ENCODE measurements around the gene ABHD3.
"Not testable (repeated sequence)": the region's sequence is repeated elsewhere in the genome, so short reads cannot be mapped to it uniquely, and the experiment has no call there.

ABHD3 gene

DNA sequence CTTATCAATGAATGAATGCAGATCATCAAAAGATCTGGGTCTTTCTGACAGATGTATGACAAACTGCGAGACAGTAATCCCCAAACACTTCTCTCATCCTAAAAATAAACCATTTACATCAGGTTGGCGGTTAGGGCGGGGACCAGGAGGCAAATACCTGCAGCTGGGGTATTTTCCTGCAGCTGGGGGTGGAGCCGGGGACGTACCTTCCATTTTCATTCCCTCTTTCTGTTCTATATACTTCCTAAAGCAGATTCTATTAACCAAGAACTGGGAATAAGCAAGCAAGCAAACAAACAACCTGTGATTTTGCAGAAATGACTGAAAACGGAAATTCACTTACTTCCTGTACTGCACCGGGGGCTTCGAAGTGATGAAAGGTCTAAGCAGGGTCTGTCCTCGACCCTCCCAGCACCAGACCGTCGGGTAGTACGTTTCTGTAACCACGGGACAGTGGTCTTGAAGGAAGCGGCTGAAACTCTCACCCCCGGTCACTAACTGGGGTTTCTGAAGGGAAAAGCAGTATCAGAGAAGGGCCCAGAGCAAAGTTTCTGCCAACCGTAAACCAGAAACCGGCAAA is 1.2 kb downstream of the ABHD3 start:
- no peak for DNase-seq (ENCODE audit: low read depth)

- no peak for DNase-seq (ENCODE audit: low read depth)
Observed at GRCh38 chr18:21702602-21703001, 2.0 kb downstream of the ABHD3 start.

DNA sequence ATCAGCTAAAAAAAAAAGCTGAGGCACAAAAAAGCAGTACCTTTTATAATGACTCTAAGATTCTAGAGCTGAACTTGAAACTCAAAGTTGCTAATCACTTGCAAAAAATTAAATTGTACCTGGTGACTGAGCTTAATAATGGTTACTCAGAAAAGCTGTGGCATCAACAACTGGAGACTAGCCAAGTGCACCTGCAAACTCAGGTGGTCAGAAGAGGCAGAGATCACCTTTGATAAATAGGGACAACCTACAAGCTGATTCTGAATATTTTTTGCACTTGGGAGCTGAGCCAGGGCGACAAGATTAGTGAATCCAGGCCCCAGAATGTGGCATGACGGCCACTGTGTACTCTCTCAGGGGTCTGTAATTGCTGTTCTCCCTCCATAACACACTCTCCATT is 3.0 kb downstream of the ABHD3 start:
- DNase-seq (ENCODE audit: low read depth): no peak

DNA sequence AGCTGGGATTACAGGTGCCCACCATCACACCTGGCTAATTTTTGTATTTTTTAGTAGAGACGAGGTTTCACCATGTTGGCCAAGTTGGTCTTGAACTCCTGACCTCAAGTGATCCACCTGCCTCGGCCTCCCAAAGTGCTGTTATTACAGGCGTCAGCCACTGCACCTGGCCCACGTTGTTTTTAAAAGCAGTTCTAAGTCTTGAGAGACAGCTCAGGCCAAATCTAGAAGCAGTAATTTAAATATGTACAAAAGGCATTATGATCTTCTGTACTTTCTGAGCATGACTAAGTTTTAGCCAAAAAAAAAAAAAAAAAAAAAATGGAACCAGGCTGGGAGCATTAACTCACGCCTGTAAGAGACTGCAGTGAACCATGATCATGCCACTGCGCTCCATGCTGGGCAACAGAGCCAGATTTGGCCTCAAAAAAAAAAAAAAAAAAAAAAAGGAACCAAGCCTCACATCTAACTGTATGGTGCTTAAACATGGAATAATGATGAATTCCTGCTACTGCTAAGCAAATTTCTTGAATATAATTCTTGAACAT is 4.0 kb downstream of the ABHD3 start:
- DNase-seq (ENCODE audit: low read depth): no peak

GRCh38 chr18:21693322-21693721 is 11.3 kb downstream of the ABHD3 start:
- DNase-seq (ENCODE audit: low read depth): no peak

- DNase-seq (ENCODE audit: low read depth): no peak
Observed at GRCh38 chr18:21689736-21690135, 14.8 kb downstream of the ABHD3 start.

DNA sequence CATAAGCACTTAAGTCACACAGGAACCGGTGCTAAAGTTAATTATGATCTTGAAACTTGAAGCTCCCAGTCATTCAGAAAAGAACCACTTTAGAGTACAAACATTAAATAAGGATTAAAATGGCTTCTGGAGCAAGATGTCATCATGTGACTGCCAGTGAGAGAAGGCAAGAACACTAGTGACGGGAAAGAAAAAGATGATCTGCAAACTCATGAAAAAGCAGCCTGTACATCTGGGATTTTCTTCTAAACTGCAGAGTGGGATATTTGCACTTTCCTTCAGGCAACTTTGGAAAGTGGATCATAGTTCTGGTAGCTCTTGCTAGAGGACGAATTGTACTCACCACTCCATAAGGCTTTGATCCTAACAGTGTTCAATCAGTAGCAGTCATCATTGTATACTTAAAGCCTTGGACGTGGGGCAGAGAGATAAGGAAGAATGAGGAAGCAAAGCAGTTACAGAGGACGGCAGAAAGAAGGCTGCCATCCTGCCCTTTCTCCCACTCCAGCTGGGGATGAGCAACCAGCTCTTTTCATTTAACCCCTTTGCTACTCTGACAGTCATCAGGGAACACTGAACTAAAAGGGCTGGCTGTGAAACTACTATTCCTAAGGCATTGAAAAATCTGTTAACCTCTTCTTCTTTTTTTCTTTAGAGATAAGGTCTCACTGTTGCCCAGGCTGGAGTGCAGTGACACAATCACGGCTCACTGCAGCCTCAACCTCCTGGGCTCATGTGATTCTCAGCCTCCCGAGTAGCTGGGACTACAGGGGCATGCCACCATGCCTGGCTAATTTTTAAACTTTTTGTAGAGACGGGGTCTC is 18.1 kb downstream of the ABHD3 start:
- no peak for DNase-seq (ENCODE audit: low read depth)

GRCh38 chr18:21685556-21685981 is 19.0 kb downstream of the ABHD3 start:
- not testable (repeated sequence) for DNase-seq (ENCODE audit: low read depth)

GRCh38 chr18:21684731-21685130 is 19.8 kb downstream of the ABHD3 start:
- no peak for DNase-seq (ENCODE audit: low read depth)

DNA sequence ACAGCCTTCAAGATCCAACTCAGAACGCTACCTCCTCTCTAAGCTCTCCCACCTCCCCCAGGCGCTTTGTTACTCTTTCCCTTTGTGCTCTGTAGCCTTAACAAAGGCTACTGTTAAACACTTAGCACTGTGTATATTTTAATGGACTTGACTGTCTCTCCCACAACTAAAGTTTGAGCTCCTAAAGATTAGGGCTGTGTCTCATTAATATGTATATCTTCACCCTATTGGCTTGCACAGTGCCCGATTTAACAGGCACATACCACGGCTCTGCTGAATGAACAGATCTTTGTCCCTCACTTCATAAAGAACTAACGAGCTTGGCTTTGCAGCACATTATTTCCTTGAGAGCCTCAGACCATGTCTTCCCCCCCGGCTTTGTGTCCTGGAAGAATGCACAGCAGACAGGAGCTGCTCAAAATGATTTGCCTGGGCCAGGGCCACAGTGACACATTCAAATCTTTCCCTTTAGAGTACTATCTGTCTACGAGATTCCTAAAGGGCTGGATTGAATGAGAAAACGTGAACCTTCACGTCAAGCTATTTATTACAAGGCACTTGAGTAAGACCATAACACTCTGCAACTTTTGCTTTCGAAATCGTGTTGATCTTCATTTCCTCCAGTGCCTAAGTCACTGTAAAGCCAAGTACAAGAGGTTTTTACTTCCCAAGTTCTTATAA is 22.1 kb downstream of the ABHD3 start:
- DNase-seq (ENCODE audit: low read depth): no peak

DNA sequence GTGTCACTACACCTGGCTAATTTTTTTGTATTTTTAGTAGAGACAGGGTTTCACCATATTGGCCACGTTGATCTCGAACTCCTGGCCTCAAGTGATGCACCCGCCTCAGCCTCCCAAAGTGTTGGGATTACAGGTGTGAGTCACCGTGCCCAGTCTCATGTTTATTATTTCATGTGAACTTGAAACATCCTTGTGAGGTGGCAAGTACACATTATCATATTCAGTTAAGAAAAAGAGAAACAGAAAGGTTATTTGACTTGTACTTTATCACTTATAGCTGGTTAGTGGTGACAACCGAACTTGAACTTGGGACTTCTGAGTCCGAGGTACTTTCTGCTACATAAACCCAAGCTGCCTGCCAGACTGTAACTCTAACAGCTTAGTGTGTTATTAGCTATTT is 24.4 kb downstream of the ABHD3 start:
- no peak for DNase-seq (ENCODE audit: low read depth)

- DNase-seq (ENCODE audit: low read depth): no peak
Observed at GRCh38 chr18:21678859-21679258, 25.7 kb downstream of the ABHD3 start.

DNA sequence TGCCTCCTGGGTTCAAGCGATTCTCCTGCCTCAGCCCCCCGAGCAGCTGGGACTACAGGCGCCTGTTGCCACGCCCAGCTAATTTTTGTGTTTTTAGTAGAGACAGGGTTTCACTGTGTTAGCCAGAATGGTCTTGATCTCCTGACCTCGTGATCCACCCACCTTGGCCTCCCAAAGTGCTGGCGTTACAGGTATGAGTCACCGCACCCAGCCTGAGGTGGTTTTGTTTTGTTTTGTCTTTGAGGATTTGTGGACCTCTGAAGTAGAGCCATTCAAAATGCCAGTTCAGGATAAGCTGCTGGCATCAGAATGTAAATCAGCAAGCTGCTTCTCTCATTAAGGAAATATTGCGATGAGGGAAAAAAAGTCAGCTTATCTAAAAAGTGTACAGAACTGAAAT is 29.2 kb downstream of the ABHD3 start:
- DNase-seq (ENCODE audit: low read depth): not testable (repeated sequence)

DNA sequence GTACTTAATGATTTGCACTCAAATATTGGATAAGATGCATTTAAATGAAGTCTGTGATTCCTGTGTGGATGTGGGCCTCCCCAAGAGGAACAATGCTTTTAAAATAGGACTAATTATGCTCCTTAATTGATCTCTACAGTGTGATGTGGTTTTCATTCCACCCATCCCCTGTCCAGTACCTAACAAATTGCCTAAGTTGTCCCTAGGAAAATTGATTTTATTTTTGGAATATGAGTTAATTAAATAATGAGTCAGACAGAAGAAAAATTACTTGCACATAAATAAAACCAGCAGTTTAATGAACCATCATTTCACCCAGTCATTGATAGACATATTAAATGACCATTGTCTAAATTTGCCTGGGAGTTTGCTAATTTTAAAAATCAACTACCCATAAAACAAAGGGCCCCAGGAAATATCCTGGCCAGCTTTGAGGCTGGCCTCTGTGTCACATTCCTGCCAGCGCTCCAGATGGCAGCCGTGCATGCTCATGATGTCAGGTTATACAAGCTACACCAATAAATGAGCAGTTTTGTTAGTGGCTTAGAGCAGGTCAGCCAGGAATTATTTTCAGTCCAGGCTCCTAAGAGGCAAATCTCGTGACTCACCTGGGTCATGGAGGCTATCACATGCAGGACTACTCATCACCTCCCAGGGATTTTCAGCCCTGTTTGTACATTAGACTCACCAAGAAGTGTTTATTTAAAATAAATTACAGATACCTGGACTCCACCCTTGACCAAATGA is 31.9 kb downstream of the ABHD3 start:
- no peak for DNase-seq (ENCODE audit: low read depth)

DNA sequence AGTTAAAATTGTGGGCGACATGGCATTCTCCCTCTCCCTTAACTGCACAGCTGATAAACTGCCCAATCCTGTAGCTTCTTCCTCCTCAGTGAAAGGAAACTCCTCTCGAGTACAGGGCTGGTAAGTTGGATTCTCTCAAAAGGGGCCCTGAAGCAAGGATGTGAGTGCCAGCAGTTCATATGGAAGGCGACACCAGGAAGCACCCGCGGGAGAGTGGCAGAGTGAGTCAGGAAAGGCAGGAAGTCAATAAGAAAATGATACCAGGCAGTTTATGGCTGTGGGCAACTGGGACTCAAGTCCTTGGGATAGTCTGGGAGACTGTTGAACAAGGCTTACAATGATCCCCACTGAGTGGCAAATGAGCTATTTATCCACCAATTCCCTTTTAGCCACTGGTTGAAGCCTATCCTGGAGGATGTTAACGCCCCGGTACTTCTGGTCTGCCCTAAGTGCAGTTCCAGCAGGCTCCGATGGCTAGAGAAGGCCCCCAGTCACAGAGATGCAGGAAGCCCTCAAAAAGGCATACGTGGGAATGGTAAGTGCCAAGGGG is 34.8 kb downstream of the ABHD3 start:
- no peak for DNase-seq (ENCODE audit: low read depth)

DNA sequence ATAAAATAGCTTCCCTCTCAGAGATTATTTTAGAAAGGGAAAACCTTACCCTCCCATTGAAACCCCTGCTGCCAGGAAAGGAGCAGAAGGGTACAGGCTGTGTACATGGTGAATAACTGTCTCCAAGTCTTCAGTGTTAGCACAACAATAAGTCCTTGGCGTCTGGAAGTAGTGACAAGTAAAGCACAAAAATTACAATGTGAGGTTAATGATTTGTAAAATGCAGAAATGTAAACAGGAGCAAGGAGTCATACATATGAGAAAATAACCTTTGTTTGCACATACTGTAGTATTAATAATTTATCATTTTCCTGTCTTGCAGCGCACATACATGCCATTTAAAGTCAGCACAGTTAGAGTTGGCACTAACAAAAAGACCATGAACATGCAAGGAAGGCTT is 40.5 kb downstream of the ABHD3 start:
- no peak for DNase-seq (ENCODE audit: low read depth)

DNA sequence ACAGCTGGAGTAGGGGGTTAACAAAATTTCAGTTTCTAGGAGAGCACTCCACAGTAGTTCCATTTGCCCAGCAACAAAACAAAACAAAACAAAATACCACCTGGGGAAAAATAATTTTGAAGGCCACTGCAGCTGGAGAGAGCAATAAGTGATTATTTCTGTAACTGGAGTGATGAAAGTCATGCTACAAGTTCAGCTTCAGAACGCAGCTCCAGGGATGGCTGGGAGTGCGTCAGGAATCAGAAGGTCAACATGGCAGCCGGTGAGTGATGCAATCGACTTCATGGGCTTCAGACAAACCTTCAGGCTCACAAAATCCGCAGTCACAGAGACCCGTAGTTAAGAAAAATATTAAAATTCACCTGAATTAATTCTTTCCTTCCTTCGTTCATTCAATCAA is 41.0 kb downstream of the ABHD3 start:
- no peak for DNase-seq (ENCODE audit: low read depth)

GRCh38 chr18:21662581-21662980 is 42.0 kb downstream of the ABHD3 start:
- DNase-seq (ENCODE audit: low read depth): no peak

GRCh38 chr18:21660078-21660477 is 44.5 kb downstream of the ABHD3 start:
- DNase-seq (ENCODE audit: low read depth): no peak

DNA sequence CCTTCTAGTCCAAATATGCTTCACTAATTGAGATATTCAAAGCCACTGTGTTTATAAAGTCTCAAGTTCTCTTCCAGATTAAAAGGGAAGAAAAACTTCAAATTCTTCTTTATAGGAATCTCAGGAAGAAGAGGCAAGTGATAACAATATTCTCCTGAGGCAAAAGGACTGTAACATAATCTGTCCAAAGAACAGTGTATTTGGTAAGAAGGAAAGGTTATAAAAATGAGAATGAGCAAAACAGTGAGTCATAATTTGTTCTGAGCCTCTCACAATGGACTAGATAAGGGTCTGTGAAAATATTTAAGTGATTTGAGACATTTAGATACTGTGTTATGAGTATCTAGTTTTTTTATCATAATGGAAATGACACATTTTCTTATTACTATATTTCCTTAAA is 48.2 kb downstream of the ABHD3 start:
- DNase-seq (ENCODE audit: low read depth): no peak

GRCh38 chr18:21653361-21653760 is 51.2 kb downstream of the ABHD3 start:
- DNase-seq (ENCODE audit: low read depth): no peak

DNA sequence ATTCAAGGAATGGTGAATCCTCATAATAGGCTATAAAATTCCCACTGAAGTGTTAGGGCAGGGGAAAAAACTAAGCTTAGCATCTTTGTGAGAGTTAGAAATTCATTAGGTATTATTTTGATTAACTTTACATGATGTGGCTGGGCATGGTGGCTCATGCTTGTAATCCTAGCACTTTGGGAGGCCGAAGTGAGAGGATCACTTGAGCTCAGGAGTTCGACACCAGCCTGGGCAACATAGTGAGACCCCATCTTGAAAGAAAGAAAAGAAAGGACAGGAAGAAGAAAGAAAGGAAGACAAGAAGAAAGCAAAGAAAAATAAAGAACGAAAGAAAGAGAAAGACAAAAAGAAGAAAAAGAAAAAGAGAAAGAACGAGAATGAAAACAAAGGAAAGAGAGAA is 52.5 kb downstream of the ABHD3 start:
- DNase-seq (ENCODE audit: low read depth): no peak
